ENCODE data around the gene PPP6R2.

The PPP6R2 gene

GRCh38 chr22:50490531-50491308, 147.6 kb downstream of the PPP6R2 start:
- peak overlapping the region; percentile 10; the same call in 1 of the 2 replicates for H3K4me2 ChIP-seq (ENCODE audit: low read length)
- no peaks in the 10 kb centered on the region for H3K27me3 ChIP-seq (ENCODE audit: control insufficient read depth, low read length)
- H3K27ac ChIP-seq (ENCODE audit: low read depth, low read length), result no peak overlapping the region

More at GRCh38 chr22:50490531-50491308, 147.6 kb downstream of the PPP6R2 start:
- no peaks in the 10 kb centered on the region for H3F3A ChIP-seq (ENCODE audit: control insufficient read depth, insufficient read depth)
- H3K9me2 ChIP-seq (replicated peaks; ENCODE audit: control insufficient read depth, low read length), result no peaks in the 10 kb centered on the region
- no peaks in the 10 kb centered on the region for H4K20me1 ChIP-seq (ENCODE audit: control insufficient read depth, insufficient read depth, low read depth, low read length)
- H3K4me1 ChIP-seq (ENCODE audit: control insufficient read depth, low read length), result peaks cover 7% of the 10 kb centered on the region
- no peak overlapping the region for H3K4me3 ChIP-seq (ENCODE audit: low read length)
- H3K79me2 ChIP-seq (ENCODE audit: control insufficient read depth, low read length), result no peaks in the 10 kb centered on the region
- TF ChIP-seq EZH2phosphoT487 (IDR thresholded peaks at IDR 0.05; ENCODE audit: borderline replicate concordance, low read length) (no peak), CTCF (IDR thresholded peaks at IDR 0.05; ENCODE audit: low read depth, low read length, poor library complexity, severe bottlenecking) (no peak)
- H3K9me3 ChIP-seq (ENCODE audit: control insufficient read depth, insufficient read depth, low read length), result no peaks in the 10 kb centered on the region
- no peaks in the 10 kb centered on the region for H3K36me3 ChIP-seq (ENCODE audit: control insufficient read depth, low read length)

Measured in DOHH2 (cell line).